Measurements from ENCODE around the gene GRID1.
A peak's percentile ranks its signal among the peaks of the same experiment; 100 is the strongest.

Gene GRID1

DNA sequence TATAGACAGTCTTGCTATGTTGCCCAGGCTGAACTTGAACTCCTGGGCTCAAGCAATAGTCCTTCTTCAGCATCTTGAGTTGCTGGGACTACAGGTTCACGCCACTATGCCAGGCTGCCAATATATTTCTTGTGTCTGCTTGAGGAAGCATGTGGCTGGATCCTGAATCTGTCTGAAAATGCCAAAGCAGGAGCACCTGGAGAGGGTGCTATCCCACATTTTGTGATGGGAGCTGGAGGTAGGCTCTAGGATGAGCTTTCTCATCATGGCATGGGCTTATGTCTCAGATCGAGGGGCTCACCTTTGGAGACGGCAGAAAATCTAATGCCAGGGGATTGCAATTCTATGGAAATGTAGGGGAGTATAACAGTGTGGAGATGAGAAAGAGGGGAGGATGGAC, 744.2 kb downstream of the GRID1 start:
- Histone ChIP-seq H3K4me3 (no peak overlapping the region), H3K9ac (no peak overlapping the region), H4K20me1 (no peaks in the 10 kb centered on the region), H3K36me3 (no peaks in the 10 kb centered on the region), H3K27me3 (no peaks in the 10 kb centered on the region), H3K27ac (no peak overlapping the region), H3K4me2 (no peak overlapping the region), H3K9me3 (no peaks in the 10 kb centered on the region), H3K4me1 (peaks cover 13% of the 10 kb centered on the region)
- no peak for TF ChIP-seq Cebpa-rat (IDR thresholded peaks at IDR 0.05)

DNA sequence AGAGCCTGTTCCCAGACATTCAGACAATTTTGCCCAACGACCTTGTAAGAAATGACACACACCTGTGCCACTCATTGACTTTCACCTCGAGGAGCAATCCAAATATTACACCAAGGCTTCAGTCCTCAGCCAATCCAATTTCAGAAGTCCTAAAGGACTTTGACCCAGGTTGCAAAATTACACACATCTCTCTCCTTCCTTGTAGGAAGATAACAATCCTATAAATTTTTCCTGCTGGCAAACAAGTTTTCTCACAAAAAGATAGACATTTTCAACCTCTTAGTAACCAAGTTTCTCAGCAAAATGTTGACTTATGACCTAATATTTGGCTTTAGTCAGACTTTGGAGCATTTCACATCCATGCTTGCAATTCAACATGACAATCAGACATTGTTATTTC, 745.0 kb downstream of the GRID1 start:
- no peak overlapping the region for H3K9ac ChIP-seq
- H3K36me3 ChIP-seq, result no peaks in the 10 kb centered on the region
- no peak overlapping the region for H3K4me3 ChIP-seq
- H3K9me3 ChIP-seq, result no peaks in the 10 kb centered on the region
- peaks cover 13% of the 10 kb centered on the region for H3K4me1 ChIP-seq
- H3K4me2 ChIP-seq, result no peak overlapping the region
- no peak overlapping the region for H3K27ac ChIP-seq
- no peak for TF ChIP-seq Cebpa-rat (IDR thresholded peaks at IDR 0.05)
- no peaks in the 10 kb centered on the region for H3K27me3 ChIP-seq
- H4K20me1 ChIP-seq, result no peaks in the 10 kb centered on the region

DNA sequence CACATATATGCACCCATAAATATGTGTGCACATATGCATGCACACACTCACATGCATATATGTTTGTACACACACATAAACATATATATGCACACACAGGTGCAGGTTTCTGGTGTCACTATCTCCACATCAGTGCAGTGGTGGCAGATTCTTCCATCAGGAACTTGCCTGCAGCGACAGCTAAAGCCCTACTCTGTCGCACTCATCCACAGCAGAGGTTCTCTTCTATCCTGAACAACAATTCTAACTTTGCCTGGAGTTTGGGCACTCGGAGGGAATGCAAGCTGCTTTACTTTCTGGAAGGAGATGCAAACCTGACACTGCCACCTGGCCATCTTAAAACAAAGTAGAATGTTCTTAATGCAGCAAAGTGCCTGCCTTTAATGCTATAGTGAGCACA, 745.8 kb downstream of the GRID1 start:
- Histone ChIP-seq H3K27ac (no peak overlapping the region), H3K27me3 (no peaks in the 10 kb centered on the region), H3K4me2 (no peak overlapping the region), H3K9ac (no peak overlapping the region), H3K4me1 (peaks cover 13% of the 10 kb centered on the region), H3K9me3 (no peaks in the 10 kb centered on the region), H3K4me3 (no peak overlapping the region), H4K20me1 (no peaks in the 10 kb centered on the region), H3K36me3 (no peaks in the 10 kb centered on the region)
- no peak for TF ChIP-seq Cebpa-rat (IDR thresholded peaks at IDR 0.05)

DNA sequence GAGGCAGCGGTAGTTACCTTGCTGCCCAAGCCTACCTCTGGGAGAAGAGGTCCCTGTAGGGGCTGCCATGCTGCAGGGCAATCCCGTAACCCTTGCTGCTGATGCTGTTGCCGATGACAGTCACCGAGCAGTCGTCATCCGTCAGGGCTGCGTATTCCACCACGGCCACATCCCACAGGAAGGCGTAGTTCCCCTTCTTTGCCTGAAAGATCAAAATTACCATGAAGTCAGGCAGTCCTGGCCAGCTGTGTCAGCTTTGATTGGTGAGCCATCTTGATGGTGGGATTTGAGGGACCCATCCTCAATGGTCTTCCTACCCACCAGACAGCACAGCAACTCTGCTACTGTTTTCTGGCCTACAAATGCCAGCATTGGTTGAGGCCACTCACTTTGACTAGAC, 746.8 kb downstream of the GRID1 start:
- no peak overlapping the region for H3K27ac ChIP-seq
- no peaks in the 10 kb centered on the region for H3K36me3 ChIP-seq
- H3K9ac ChIP-seq, result no peak overlapping the region
- no peaks in the 10 kb centered on the region for H4K20me1 ChIP-seq
- no peaks in the 10 kb centered on the region for H3K27me3 ChIP-seq
- H3K4me1 ChIP-seq, result peaks cover 13% of the 10 kb centered on the region
- H3K4me3 ChIP-seq, result no peak overlapping the region
- H3K4me2 ChIP-seq, result no peak overlapping the region
- H3K9me3 ChIP-seq, result no peaks in the 10 kb centered on the region
- TF ChIP-seq Cebpa-rat (IDR thresholded peaks at IDR 0.05), result no peak

DNA sequence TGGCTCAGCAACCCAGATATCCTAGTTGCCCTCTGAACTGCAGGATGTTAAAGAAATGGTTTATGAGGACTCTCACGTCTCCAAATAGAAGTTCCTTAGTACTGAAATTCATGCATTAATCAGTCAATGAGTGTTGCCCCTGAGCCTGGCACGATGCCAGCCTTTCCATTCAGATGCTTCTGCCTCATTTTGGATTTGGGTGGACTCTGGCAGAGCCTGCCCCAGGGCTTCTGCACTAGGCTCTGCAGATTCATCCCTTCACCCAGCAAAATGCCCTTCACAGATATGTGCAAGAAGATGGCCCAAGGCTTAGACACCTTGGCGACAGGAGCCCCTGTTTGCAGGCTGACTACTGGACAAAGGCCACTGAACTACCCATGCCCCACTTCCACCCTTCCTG, 747.8 kb downstream of the GRID1 start:
- no peak overlapping the region for H3K4me3 ChIP-seq
- no peaks in the 10 kb centered on the region for H3K9me3 ChIP-seq
- no peaks in the 10 kb centered on the region for H4K20me1 ChIP-seq
- no peaks in the 10 kb centered on the region for H3K36me3 ChIP-seq
- no peak overlapping the region for H3K4me2 ChIP-seq
- H3K4me1 ChIP-seq, result peaks cover 7% of the 10 kb centered on the region
- H3K27ac ChIP-seq, result no peak overlapping the region
- no peak for TF ChIP-seq Cebpa-rat (IDR thresholded peaks at IDR 0.05)
- no peaks in the 10 kb centered on the region for H3K27me3 ChIP-seq
- no peak overlapping the region for H3K9ac ChIP-seq

DNA sequence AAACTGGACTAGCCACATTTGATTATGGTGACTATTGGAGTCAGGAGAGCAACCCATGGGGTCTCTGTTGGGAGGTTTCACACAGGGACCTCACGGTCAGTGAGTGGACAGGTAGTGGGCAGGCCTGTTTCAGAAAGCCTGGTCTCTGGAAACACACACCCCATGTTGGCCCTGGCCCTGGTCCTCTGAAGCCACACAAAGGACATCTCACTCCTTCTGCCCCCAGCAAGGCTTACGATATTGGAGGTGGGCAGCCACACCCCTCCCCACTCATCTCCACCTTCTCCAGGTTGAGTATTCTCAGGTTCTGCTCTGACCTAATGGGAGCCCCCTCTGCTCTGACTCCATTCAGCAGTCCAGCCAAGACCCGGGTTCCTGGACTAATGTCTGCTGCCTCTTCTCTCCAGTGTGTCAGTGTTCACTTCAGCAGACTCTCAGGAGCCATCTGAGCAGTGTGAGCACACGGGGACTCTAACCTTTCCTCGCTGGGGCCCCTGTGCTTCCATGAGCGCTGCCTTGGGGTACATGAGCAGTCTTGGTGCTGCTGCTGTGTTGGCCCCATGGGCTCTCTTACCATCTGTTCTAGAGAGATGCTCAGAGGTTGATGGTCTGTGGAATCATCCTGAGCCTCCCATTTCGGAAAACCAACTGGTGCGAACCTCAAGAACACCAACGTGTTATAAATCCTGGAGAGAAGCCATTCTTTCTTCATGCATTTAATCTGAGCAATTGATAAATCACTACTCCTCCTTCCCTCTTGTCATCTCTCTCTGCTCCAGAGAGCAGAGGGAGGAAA, 748.6 kb downstream of the GRID1 start:
- Histone ChIP-seq H3K4me1 (peaks cover 7% of the 10 kb centered on the region), H3K9ac (no peak overlapping the region), H3K9me3 (no peaks in the 10 kb centered on the region), H3K36me3 (no peaks in the 10 kb centered on the region), H4K20me1 (no peaks in the 10 kb centered on the region), H3K27ac (no peak overlapping the region), H3K27me3 (no peaks in the 10 kb centered on the region), H3K4me3 (no peak overlapping the region), H3K4me2 (no peak overlapping the region)
- no peak for TF ChIP-seq Cebpa-rat (IDR thresholded peaks at IDR 0.05)

DNA sequence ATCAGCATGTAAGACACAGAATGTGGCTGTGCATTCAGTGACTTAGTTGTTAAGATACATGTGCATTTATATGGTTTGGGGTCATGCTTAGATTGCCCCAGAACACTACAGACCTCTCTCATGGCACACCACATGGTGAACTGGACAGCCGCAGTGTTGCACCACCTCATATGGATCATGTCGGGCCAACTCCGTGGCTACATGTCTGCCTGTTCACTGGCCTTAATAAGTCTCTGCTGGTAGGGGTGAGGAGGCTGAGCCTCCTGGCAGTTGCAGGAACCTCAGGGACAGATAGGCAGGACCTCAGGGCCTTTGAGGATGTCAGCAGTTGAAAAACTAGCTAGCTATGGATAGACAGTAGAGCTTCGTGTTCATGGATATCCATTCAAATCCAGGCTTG, 751.0 kb downstream of the GRID1 start:
- Histone ChIP-seq H4K20me1 (no peaks in the 10 kb centered on the region), H3K4me2 (no peak overlapping the region), H3K27ac (no peak overlapping the region), H3K36me3 (no peaks in the 10 kb centered on the region), H3K27me3 (no peaks in the 10 kb centered on the region), H3K4me3 (no peak overlapping the region), H3K4me1 (peaks cover 27% of the 10 kb centered on the region), H3K9ac (no peak overlapping the region), H3K9me3 (no peaks in the 10 kb centered on the region)
- no peak for TF ChIP-seq Cebpa-rat (IDR thresholded peaks at IDR 0.05)

DNA sequence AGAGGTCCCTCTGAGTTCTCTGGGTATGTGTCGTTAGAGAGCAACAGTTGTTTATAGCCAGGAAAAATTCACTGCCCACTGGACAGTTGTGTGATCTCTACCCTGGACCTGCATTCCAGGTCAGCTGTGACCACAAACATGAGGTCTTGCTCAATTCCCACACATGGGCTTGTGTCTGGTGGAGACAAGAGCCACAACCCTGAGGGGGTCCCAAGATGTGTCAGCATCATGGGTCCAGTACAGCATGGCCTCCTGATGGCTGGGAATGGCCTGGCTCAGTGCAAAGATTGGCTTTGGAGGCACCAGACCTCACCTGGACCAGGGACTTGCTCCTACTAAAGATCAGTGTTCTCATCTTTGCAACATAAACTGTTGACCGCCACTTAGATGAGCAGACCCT, 751.6 kb downstream of the GRID1 start:
- Histone ChIP-seq H4K20me1 (no peaks in the 10 kb centered on the region), H3K36me3 (no peaks in the 10 kb centered on the region), H3K9me3 (no peaks in the 10 kb centered on the region), H3K9ac (no peak overlapping the region), H3K4me1 (peaks cover 27% of the 10 kb centered on the region), H3K4me2 (no peak overlapping the region), H3K27me3 (no peaks in the 10 kb centered on the region), H3K27ac (no peak overlapping the region), H3K4me3 (no peak overlapping the region)
- no peak for TF ChIP-seq Cebpa-rat (IDR thresholded peaks at IDR 0.05)

DNA sequence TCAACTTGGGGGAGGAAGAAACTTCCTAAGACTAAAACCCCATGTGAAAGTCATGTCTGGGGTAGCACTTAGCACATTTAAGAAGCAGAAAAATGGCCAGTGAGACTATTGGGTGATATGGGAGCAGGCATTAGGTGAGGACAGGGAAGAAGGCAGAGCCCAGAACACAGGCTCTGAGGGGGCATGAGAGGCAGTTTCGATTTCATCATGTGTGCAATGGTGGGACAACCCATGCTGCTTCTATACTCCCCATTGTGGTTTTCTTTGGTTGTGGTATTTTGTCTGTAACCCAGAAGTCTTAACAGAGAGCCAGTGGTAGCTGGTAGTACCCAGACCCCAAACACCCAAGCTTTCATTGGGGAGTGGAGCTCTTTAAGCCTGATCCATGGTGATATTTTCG, 752.0 kb downstream of the GRID1 start:
- Histone ChIP-seq H3K27me3 (no peaks in the 10 kb centered on the region), H3K9me3 (no peaks in the 10 kb centered on the region), H3K36me3 (no peaks in the 10 kb centered on the region), H3K4me3 (no peak overlapping the region), H3K4me2 (no peak overlapping the region), H3K27ac (no peak overlapping the region), H3K9ac (no peak overlapping the region), H4K20me1 (no peaks in the 10 kb centered on the region), H3K4me1 (peaks cover 27% of the 10 kb centered on the region)
- TF ChIP-seq Cebpa-rat (IDR thresholded peaks at IDR 0.05), result no peak

DNA sequence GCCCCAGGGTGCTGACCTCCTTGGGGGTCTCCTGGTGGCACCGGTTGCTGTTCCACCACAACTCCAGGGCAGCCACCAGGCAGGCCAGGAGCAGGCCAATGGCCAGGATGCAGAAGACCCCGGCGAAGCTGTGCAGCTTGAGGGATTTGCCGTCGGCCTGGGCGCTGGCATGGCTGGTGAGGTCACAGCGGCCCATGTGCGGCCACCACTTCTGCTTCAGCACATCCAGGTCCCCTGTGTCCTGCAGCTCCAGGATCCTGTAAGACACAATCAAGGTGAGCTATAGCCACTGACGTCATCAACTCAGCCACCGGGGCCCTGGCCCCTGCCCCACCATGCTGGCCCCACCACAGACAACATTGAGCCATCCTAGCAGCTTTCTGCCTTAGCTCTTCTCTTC, 753.2 kb downstream of the GRID1 start:
- H3K4me2 ChIP-seq, result peak overlapping the region; percentile 87
- no peak overlapping the region for H3K4me3 ChIP-seq
- no peaks in the 10 kb centered on the region for H4K20me1 ChIP-seq
- H3K9me3 ChIP-seq, result no peaks in the 10 kb centered on the region
- H3K36me3 ChIP-seq, result no peaks in the 10 kb centered on the region
- TF ChIP-seq Cebpa-rat (IDR thresholded peaks at IDR 0.05), result no peak
- H3K27ac ChIP-seq, result no peak overlapping the region
- peaks cover 27% of the 10 kb centered on the region for H3K4me1 ChIP-seq
- H3K9ac ChIP-seq, result no peak overlapping the region
- no peaks in the 10 kb centered on the region for H3K27me3 ChIP-seq

DNA sequence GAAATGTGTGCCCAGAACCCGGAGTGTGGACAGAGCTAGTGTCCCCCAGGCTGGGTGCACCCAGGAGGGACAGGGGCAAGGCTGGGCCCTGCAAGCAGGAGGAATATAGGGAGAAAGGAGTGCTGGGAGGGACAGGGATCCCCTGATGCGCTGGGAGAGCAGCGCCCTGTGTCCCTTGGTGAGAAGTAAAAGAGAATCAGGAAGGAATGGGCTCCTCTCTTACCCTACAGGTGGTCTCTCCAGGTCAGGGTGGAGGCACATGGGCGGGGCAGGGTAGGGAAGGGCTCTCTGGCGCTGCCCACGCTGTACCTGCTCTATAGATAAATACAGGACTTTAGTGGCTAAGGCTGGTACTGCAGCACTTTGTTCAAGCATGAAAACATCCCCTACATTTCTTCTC, 753.8 kb downstream of the GRID1 start:
- no peak overlapping the region for H3K27ac ChIP-seq
- no peaks in the 10 kb centered on the region for H4K20me1 ChIP-seq
- H3K9ac ChIP-seq, result no peak overlapping the region
- H3K9me3 ChIP-seq, result no peaks in the 10 kb centered on the region
- no peaks in the 10 kb centered on the region for H3K36me3 ChIP-seq
- no peak overlapping the region for H3K4me3 ChIP-seq
- H3K27me3 ChIP-seq, result no peaks in the 10 kb centered on the region
- peak overlapping the region; percentile 87 for H3K4me2 ChIP-seq
- TF ChIP-seq Cebpa-rat (IDR thresholded peaks at IDR 0.05), result no peak
- H3K4me1 ChIP-seq, result peaks cover 27% of the 10 kb centered on the region

Measured in BLaER1 (cell line).